Measurements from ENCODE around the gene ONECUT2.
A peak's percentile ranks its signal among the peaks of the same experiment; 100 is the strongest.

ONECUT2 gene

DNA sequence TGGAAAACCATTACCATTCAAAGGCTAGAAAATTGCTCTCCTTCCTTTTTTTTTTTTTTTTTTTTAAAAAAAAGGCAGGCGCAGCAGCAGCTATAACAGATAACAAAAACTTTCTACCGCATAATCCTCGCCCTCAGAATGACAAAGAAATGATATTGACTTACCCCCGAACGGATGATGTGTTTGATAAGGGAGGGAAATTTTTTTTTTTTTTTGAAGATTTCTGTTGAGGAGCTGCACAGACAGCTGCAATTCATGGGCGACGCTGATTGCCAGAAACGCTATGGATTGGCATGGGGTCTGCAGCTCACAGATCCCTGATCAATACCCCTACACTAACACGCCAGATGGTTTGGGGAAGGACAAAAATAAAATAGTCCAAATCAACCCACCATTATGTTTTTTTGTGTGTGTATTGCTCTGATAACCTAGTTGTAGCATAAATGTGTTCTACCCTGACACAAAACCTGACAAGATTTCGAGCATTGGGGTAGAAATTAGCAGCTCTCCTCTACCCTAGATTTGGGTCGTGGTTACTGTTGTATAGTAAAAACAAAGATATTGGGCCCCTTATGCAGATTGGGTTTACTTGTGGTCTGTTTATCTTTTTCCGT lies 3.6 kb upstream of the ONECUT2 start:
- DNase-seq: no peak

DNA sequence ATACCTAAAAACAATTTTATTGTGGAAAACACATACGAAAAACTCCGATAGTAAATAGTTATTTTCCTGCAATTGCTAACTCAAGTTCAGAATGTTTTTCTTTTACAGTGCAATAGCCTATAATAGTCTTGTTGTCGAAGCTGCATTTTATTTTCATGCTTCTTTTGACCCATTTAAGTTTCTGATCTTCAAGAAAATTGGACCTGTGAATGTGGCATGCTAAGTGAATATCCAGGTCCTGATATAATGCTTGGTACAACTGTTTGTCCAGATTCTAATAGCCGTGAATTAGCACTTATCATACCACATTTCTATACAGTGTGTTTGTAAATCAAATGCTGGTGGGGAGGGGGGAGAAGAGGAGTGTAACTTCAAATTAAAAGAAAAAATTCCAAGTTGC lies 3.0 kb upstream of the ONECUT2 start:
- no peak for DNase-seq

- no peak for DNase-seq
These were observed 2.3 kb upstream of the ONECUT2 start for GRCh38 chr18:57432751-57433400.

DNA sequence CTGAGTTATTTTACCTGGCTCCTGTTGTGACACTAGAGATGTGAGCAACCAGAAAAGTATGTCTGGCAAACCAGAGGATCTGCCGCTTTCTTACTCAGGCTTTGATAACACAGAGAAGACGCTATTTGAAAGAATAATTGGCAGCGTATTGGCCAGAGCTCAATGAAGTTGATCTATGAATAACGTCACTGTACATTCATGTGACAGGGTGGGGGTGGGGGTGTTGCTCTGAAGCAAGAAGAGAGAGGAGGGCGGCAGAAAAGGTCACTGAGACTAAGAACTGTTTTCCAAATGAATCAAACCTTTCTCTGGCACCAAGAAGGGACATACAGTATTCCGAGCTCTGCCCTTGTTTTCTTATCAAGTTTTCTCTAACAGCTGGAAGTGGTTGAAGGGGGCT lies 1.7 kb upstream of the ONECUT2 start:
- DNase-seq: no peak

DNA sequence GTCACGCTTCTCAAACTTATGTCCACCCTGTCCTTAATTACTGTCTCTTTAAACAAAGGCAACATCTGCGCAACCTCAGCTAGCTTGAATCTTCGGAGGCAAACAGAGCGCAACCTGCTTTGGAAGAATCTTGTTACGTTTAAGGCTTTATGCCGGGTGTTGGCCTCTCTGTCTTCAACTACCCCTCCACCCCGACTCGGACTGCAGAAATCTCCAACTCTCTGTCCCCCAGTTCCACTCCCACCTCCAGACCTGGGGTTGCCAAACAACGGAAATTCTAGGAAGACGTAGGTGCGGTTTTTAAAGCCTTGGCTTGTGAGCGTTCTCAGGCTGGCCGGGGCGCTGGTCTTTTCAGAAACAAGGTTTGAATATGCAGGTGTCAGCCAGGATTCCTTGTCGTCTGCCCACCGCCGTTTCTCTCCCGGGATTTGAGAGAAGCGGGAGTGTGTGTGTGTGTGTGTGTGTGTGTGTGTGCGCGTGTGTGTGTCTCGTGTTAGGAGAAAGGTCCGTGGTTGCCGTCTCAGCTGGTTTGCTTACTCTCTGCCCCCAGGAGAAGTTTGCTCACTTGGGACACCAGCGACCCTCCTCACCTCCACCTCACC lies 1.1 kb upstream of the ONECUT2 start:
- DNase-seq: no peak

- no peak for DNase-seq
These were observed 644 bp downstream of the ONECUT2 start for GRCh38 chr18:57435846-57436190.

GRCh38 chr18:57436191-57436964 lies 1.2 kb downstream of the ONECUT2 start:
- no peak for DNase-seq

- no peak for DNase-seq
These were observed 1.8 kb downstream of the ONECUT2 start for GRCh38 chr18:57436965-57437333.

GRCh38 chr18:57437402-57437765 lies 2.2 kb downstream of the ONECUT2 start:
- no peak for DNase-seq

DNA sequence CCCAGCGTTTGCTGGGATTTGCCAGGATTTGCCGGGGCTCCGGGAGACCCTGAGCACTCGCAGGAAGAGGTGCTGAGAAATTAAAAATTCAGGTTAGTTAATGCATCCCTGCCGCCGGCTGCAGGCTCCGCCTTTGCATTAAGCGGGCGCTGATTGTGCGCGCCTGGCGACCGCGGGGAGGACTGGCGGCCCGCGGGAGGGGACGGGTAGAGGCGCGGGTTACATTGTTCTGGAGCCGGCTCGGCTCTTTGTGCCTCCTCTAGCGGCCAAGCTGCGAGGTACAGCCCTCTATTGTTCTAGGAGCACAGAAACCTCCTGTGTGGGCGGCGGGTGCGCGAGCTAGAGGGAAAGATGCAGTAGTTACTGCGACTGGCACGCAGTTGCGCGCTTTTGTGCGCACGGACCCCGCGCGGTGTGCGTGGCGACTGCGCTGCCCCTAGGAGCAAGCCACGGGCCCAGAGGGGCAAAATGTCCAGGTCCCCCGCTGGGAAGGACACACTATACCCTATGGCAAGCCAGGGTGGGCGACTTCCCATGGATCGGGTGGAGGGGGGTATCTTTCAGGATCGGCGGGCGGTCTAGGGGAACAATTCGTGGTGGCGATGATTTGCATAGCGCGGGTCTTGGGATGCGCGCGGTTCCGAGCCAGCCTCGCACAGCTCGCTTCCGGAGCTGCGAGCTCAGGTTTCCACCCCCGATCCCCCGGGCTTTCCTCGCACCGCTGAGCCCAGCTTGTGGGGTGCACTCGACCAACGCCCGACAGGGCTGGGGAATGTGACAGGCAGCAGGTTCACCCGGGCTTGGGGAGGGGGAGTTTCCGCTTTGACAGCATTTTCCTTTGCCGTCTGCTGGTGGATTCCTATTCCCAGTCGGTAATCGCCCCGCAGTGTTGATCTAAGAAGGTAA lies 2.8 kb downstream of the ONECUT2 start:
- peak; percentile 61 for DNase-seq

DNA sequence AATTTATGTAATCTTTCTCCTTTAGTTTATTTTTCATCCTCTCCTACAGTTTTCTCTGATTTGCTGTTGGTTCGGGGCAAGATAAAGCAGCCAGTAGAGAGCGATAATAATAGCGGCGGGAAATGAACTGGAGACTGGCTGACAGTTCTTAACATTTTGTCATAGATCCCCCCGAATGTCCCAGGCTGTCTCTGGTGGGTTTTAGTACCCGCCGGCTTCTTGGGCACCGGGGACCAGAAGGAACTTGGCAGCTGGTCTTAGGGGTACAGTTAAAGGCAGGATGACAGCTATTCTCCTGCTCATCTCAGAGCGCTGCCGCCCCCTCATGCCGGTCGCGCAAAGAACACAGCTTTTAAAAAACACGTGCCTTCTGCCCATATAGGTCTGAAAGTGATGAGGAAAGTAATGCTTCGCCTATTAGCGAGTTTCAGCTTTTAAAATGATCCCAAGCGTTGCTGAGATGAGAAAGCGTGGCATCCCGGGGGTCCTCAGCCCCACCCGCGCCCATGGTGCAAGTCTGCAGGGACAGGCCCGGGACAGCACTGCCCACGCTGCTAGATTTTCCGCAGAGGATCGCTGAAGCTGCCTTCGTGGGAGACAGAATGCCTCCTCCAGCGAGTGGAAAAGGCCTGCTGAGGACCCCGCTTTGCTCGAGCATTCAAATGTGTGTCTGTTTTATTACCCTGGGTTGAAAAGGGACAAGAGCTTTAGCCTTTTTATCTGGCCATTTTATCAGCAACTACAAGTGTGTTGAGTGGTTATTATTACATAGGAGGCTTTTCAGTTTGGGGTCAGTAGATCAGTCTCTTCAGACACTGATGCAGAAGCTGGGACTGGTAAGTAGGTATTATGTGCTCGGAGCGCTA lies 3.8 kb downstream of the ONECUT2 start:
- DNase-seq: no peak

DNA sequence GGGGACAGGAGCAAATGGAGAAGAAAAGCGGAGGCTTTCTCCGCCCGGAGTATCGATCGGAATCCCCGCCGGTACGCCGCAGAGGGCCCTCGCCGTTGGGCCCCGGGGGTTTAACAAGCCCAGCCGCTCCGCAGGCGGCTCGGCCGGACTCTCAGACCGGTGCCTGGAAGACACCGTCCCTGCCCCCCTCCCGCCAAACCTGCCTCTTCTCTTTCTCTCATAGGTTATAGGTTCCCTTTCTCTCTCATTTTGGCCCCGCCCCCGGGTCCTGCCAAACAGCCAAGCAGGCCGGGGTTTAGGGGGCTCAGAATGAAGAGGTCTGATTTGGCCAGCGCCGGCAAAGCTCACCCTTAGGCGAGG lies 4.4 kb downstream of the ONECUT2 start:
- no peak for DNase-seq

GRCh38 chr18:57439985-57440330 lies 4.8 kb downstream of the ONECUT2 start:
- no peak for DNase-seq

DNA sequence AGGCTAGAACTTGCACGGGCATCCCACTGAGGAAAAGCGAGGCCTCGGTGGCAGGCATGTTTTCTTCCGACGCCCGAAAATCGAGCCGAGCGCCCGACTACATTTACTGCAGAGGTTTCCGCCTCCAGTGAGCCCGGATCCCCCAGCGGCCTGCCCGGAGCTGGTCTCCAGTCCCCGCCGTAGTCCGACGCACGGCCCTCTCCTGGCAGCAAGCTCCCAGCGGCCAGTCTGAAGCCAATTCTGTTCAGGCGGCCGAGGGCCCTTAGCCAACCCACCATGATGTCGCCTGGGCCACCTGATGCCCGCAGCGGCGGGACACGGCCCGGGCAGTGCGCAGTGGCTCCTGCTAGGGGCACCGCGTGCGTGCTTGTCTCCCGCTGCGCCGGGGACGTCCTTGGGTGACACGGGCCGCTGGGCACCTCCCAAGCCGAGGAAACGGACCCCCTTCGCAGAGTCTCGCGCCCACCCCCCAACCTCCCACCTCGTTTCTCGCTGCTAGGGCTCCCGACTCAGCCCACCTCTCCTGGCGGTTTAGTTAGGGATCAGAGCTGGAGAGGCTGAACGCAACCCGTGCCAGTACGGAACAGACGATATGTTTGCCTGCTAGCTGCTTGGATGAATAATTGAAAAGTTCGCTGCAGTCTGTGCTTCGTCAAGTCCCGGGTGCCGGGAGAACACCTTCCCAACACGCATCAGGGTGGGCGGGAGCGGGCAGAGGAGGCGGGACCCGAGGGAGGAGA lies 5.3 kb downstream of the ONECUT2 start:
- DNase-seq: no peak

DNA sequence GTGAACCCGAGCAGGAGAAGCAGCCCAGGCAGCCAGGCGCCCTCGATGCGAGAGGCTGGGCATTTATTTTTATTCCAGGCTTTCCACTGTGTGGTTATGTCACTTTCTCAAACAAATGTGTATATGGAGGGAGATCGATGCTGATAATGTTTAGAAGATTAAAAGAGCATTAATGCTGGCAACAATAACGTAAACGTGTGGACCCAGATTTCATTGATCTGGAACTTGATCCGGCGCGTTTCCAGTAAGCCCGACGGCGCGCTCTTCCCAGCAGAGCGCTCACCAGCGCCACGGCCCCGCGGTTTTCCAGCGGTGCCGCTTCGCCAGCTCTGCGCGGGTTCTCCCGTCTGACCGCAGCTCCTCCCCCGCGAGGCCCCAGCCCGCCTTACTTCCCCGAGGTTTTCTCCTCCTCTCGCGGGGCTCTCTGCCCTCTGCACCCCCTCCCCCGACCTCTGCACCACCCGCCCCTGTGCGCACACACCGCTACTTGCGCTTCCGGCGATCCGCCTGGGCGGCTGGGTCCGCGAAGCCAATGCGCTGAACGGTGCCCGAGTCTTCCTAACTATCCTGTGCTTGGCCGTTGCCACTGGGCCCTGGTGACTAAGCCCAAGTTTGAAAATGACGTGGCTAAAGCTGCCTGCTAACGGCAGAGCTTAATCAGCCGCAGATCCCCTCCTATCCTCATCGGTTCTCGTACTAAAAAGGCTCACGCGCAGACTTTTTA lies 6.1 kb downstream of the ONECUT2 start:
- peak; percentile 31 for DNase-seq

- no peak for DNase-seq
These were observed 8.1 kb downstream of the ONECUT2 start for GRCh38 chr18:57443247-57443646.

GRCh38 chr18:57443702-57444101 lies 8.5 kb downstream of the ONECUT2 start:
- DNase-seq: no peak

DNA sequence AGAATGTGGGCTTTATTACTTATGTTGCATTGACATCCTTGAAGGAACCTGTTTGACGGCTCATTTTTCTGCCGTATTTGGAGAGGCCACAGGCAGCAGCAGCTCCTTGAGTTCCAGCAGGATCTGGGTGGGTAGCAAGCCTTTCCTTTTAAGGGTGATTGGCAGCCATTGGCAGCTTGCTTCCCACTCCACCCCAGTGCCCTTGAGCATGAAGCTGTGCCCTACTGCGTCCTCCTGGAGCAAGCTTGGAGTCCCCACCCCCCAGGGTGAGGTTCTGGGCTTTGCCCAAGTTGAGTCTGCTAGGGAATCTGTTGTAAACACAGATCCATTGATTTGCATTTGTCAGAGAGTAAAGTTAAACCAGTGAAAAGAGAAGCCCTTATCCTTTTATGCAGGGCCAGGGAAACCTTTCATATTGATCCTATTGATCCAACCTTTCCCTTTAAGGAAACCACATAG lies 9.2 kb downstream of the ONECUT2 start:
- no peak for DNase-seq

DNA sequence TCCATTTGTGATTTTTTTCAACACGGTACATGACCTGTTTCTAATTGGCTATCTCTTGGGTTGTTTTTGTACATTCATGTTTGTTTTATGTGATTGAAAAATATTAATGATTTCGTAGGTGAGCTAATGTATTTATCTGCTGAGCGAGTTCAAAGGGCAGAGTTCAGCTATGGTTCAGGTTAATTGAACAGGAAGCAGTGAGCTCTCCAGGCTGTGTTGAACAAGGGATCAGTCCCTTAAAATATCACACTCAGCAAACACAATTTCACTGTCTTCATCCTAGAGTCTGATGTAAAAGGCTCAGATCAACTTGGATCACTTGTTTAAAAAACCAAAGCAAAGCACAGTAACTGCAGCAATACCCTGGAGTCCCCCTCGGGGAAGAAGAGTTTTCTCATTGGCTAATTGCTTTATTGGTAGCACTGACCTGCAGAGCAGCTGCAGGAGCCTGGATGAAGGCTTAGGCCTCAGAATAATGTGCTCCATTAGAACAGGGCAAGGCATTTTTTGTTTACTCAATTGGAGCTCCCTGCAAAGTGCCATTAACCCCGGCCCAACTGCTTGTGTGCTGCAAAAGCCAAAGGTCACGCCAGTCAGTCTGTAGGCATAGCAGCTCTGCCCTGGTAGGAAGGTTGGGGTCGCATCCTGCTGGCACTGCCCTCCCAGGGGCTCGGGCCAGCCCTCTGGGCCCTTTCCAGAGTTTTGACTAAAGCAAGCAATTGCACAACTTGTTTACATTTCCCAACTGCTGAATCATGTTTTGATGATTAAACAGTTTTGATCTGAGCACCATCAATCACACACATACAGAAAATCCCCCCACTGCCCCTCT lies 10.5 kb downstream of the ONECUT2 start:
- no peak for DNase-seq

DNA sequence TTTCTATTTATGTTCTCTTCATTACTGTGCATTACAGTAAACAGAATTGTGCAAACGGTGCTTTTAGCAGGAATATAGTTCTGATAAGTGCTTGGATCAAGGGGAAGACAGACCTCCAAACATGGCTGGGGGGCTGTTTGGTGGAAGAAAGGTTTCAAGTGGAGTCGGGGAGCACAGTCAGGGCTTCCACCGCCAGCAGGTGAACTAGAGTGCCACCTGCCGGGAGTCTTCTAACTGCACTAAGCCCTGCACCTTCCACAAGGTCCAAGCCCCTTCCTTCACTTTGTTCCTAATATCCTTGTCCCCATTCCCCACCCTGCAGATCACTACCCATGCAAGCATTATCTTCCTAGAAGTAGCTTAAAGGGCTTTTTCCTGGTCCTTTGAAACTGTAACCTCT lies 11.1 kb downstream of the ONECUT2 start:
- DNase-seq: no peak

Measured in fibroblast of skin of right biceps (primary cell).